H9 (cell line): ENCODE data around the gene PRSS27. TPM values are rescaled to one million over a fixed set of nuclear protein-coding genes. Genes with fewer than 3 reads are reported as not detected.

Experiments used
- DNase-seq: peaks from one replicate; pipeline ENCODE4 v3.0.0-alpha.2; 2017
- H2AFZ ChIP-seq: one replicate; pipeline ENCODE4 v1.6.1; 2013; ENCODE audit warnings: mild to moderate bottlenecking, low read length, control low read depth, moderate library complexity
- H2AK5ac ChIP-seq: 2 replicates; pipeline ENCODE4 v1.6.1; 2013; ENCODE audit warnings: low read length, control low read depth, mixed read lengths; ENCODE audit not compliant: insufficient read length
- H2BK120ac ChIP-seq: one replicate; pipeline ENCODE4 v1.6.1; 2013; ENCODE audit warnings: low read depth, mild to moderate bottlenecking, low read length, control low read depth, inconsistent platforms; ENCODE audit not compliant: poor library complexity, severe bottlenecking
- H2BK12ac ChIP-seq: 2 replicates; pipeline ENCODE4 v1.6.1; 2013; ENCODE audit warnings: low read length, control low read depth, mixed read lengths, low read depth; ENCODE audit not compliant: insufficient read length
- H2BK15ac ChIP-seq: 2 replicates; pipeline ENCODE4 v1.6.1; 2013; ENCODE audit warnings: low read depth, low read length, control low read depth
- H2BK20ac ChIP-seq: one replicate; pipeline ENCODE4 v1.6.1; 2013; ENCODE audit warnings: low read depth, mild to moderate bottlenecking, low read length, control low read depth, inconsistent platforms; ENCODE audit not compliant: poor library complexity, severe bottlenecking
- H2BK5ac ChIP-seq: 2 replicates; pipeline ENCODE4 v1.6.1; 2013; ENCODE audit warnings: low read length, control low read depth, mixed read lengths; ENCODE audit not compliant: insufficient read length
- H3K14ac ChIP-seq: 2 replicates; pipeline ENCODE4 v1.6.1; 2013; ENCODE audit warnings: low read length, control low read depth; ENCODE audit not compliant: insufficient read depth
- H3K18ac ChIP-seq: 2 replicates; pipeline ENCODE4 v1.6.1; 2013; ENCODE audit warnings: low read depth, mild to moderate bottlenecking, mixed read lengths, low read length, control low read depth; ENCODE audit not compliant: insufficient read length
- H3K23ac ChIP-seq: 2 replicates; pipeline ENCODE4 v1.6.1; 2013; ENCODE audit warnings: low read length, control low read depth, mixed read lengths, low read depth; ENCODE audit not compliant: insufficient read length
- H3K23me2 ChIP-seq: 2 replicates; pipeline ENCODE4 v1.6.1; 2013; ENCODE audit warnings: low read depth, mild to moderate bottlenecking, mixed read lengths, low read length, control low read depth; ENCODE audit not compliant: insufficient read length, poor library complexity, severe bottlenecking
- H3K27ac ChIP-seq: 2 replicates; pipeline ENCODE4 v1.5.1; 2013; ENCODE audit warnings: low read length, control low read depth, mixed read lengths, low read depth; ENCODE audit not compliant: insufficient read length
- H3K27me3 ChIP-seq: 2 replicates; pipeline ENCODE4 v1.6.1; 2013; ENCODE audit warnings: low read length, control low read depth, inconsistent platforms; ENCODE audit not compliant: insufficient read depth
- H3K4ac ChIP-seq: 2 replicates; pipeline ENCODE4 v1.6.1; 2013; ENCODE audit warnings: low read depth, mild to moderate bottlenecking, control low read depth, inconsistent platforms, low read length, moderate library complexity
- H3K4me1 ChIP-seq: 2 replicates; pipeline ENCODE4 v1.6.1; 2013; ENCODE audit warnings: low read length, control low read depth, inconsistent platforms; ENCODE audit not compliant: insufficient read depth
- H3K4me2 ChIP-seq: 2 replicates; pipeline ENCODE4 v1.6.1; 2013; ENCODE audit warnings: low read length, control low read depth, mixed read lengths; ENCODE audit not compliant: insufficient read length, insufficient read depth
- H3K56ac ChIP-seq: 2 replicates; pipeline ENCODE4 v1.6.1; 2013; ENCODE audit warnings: low read depth, mild to moderate bottlenecking, mixed read lengths, low read length, control low read depth; ENCODE audit not compliant: insufficient read length
- H3K79me1 ChIP-seq: 2 replicates; pipeline ENCODE4 v1.6.1; 2013; ENCODE audit warnings: low read depth, mild to moderate bottlenecking, moderate library complexity, low read length, control low read depth, inconsistent platforms; ENCODE audit not compliant: insufficient read depth, poor library complexity, severe bottlenecking
- H3K79me2 ChIP-seq: 2 replicates; pipeline ENCODE4 v1.6.1; 2013; ENCODE audit warnings: low read length, control low read depth, inconsistent platforms; ENCODE audit not compliant: insufficient read depth
- H3K9ac ChIP-seq: 2 replicates; pipeline ENCODE4 v1.6.1; 2013; ENCODE audit warnings: low read length, control low read depth, mixed read lengths; ENCODE audit not compliant: insufficient read length; ENCODE audit errors: extremely low read depth
- H3K9me3 ChIP-seq: one replicate; pipeline ENCODE4 v1.6.1; 2013; ENCODE audit warnings: low read depth, low read length, inconsistent platforms; ENCODE audit not compliant: control insufficient read depth
- H3T11ph ChIP-seq: one replicate; pipeline ENCODE4 v1.6.1; 2013; ENCODE audit warnings: mild to moderate bottlenecking, low read length, control low read depth, inconsistent platforms
- H4K20me1 ChIP-seq: one replicate; pipeline ENCODE4 v1.6.1; 2013; ENCODE audit not compliant: control insufficient read depth, insufficient read length, insufficient read depth
- H4K5ac ChIP-seq: 2 replicates; pipeline ENCODE4 v1.6.1; 2013; ENCODE audit warnings: low read depth, mild to moderate bottlenecking, mixed read lengths, low read length, control low read depth; ENCODE audit not compliant: insufficient read length
- H4K8ac ChIP-seq: replicated peaks from 2 replicates; pipeline ENCODE4 v1.6.1; 2013; ENCODE audit warnings: low read length, control low read depth, mixed read lengths, low read depth; ENCODE audit not compliant: insufficient read length
- H4K91ac ChIP-seq: 2 replicates; pipeline ENCODE4 v1.6.1; 2013; ENCODE audit warnings: low read depth, mild to moderate bottlenecking, moderate library complexity, mixed read lengths, low read length, control low read depth; ENCODE audit not compliant: insufficient read length
- H3K27ac Mint-ChIP-seq, 3 experiments: 2 replicates in 2 of 3; 3 replicates in 1 of 3; pipeline ENCODE4 v1.8.0; 2020 to 2021; ENCODE audit warnings: mixed read lengths in 3 of 3, mild to moderate bottlenecking in 1 of 3, moderate library complexity in 1 of 3
- H3K27me3 Mint-ChIP-seq: 2 replicates; pipeline ENCODE4 v1.8.0; 2021; ENCODE audit warnings: low read depth, mild to moderate bottlenecking, moderate library complexity, mixed read lengths
- H3K36me3 Mint-ChIP-seq, 3 experiments: 2 replicates in 2 of 3; 3 replicates in 1 of 3; pipeline ENCODE4 v1.8.0; 2020 to 2021; ENCODE audit warnings: low read depth in 3 of 3, mixed read lengths in 3 of 3; ENCODE audit not compliant: insufficient read depth in 1 of 3
- H3K4me1 Mint-ChIP-seq, 2 experiments: 2 replicates each; pipeline ENCODE4 v1.8.0; 2020; ENCODE audit warnings: mixed read lengths in 2 of 2
- H3K4me3 Mint-ChIP-seq, 2 experiments: 2 replicates in 1 of 2; 3 replicates in 1 of 2; pipeline ENCODE4 v1.8.0; 2020 to 2021; ENCODE audit warnings: mild to moderate bottlenecking in 2 of 2, mixed read lengths in 2 of 2, moderate library complexity in 1 of 2
- H3K9me3 Mint-ChIP-seq, 2 experiments: 2 replicates in 1 of 2; 3 replicates in 1 of 2; pipeline ENCODE4 v1.8.0; 2020; ENCODE audit warnings: mild to moderate bottlenecking in 2 of 2, mixed read lengths in 2 of 2, moderate library complexity in 1 of 2
- CTCF ChIP-seq: fragments of 200-600 bp; sonication (generic); conservative IDR thresholded peaks from 3 replicates; pipeline ENCODE4 v1.8.0; 2021; ENCODE audit warnings: antibody characterized with exemption, mild to moderate bottlenecking
- WGBS: extraction: QIAGEN DNeasy Blood & Tissue Kit; methylation state at CpG from one replicate; pipeline ENCODE4 v1.1.7; 2013; ENCODE audit warnings: missing lambda C conversion rate, low lambda C conversion rate, mixed read lengths; ENCODE audit not compliant: insufficient read length; ENCODE audit errors: extremely low coverage; 5-methylcytosine and 5-hydroxymethylcytosine counted together
- total RNA-seq: library from RNA; stranded (reverse); gene quantifications from 2 replicates; pipeline ENCODE4 v1.2.1, GENCODE V29; 2021

Gene PRSS27
- total RNA-seq, 1 experiment from 2014 or later = 5.0 TPM

DNA sequence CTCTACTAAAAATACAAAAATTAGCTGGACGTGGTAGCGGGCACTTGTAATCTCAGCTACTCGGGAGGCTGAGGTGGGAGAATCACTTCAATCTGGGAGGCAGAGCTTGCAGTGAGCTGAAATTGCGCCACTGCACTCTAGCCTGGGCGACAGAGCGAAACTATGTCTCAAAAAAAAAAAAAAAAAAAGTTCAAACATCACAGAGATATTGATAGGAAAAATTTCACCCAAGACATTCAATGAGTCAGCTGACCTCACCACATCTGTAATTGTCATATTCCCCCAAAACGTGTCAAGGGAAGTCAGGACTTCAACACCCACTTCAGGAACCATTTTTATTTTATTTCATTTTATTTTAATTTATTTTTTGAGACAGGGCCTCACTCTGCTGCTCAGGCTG lies 8.0 kb upstream of the PRSS27 start:
- Histone ChIP-seq H3K18ac (no peak overlapping the region), H4K20me1 (no peaks in the 10 kb centered on the region), H3K4me1 (no peaks in the 10 kb centered on the region), H3K23me2 (no peaks in the 10 kb centered on the region), H3K27ac (no peak overlapping the region), H2BK120ac (no peak overlapping the region), H4K8ac (no peak overlapping the region), H4K91ac (no peak overlapping the region), H3K14ac (no peak overlapping the region), H3K9me3 (no peaks in the 10 kb centered on the region), H3K4me2 (no peak overlapping the region), H3K4ac (no peak overlapping the region), H3K79me1 (no peaks in the 10 kb centered on the region), H2AFZ (no peak overlapping the region), H2BK12ac (no peak overlapping the region), H4K5ac (no peak overlapping the region), H2BK15ac (no peak overlapping the region), H3K23ac (no peak overlapping the region), H2BK20ac (no peak overlapping the region), H3K27me3 (no peaks in the 10 kb centered on the region), H2AK5ac (no peak overlapping the region), H3K56ac (no peak overlapping the region), H3K79me2 (no peaks in the 10 kb centered on the region), H3K9ac (no peak overlapping the region), H3T11ph (no peak overlapping the region), H2BK5ac (no peak overlapping the region)
- H3K9me3 Mint-ChIP-seq = no peaks in the 10 kb centered on the region
- H3K4me3 Mint-ChIP-seq = no peak overlapping the region
- no peak overlapping the region for H3K27ac Mint-ChIP-seq
- peaks cover 2% of the 10 kb centered on the region for H3K27me3 Mint-ChIP-seq
- H3K4me1 Mint-ChIP-seq = no peaks in the 10 kb centered on the region
- TF ChIP-seq CTCF = no peak
- DNase-seq = no peak
- H3K36me3 Mint-ChIP-seq = no peaks in the 10 kb centered on the region
- WGBS = no CpG with 5 or more reads among the region's 7 CpGs
